BJ (cell line): ENCODE results near the gene ENPP5. TPM values are rescaled to one million over a fixed set of nuclear protein-coding genes. Genes with fewer than 3 reads are reported as not detected.
"Not testable (repeated sequence)": the region's sequence is repeated elsewhere in the genome, so short reads cannot be mapped to it uniquely, and the experiment has no call there.

ENCODE experiments used
- CTCF ChIA-PET: fragments of 350-600 bp; formaldehyde crosslinking; extraction: SDS; loops from one replicate; lab custom pipeline; 2021; ENCODE audit warnings: antibody characterized with exemption, inconsistent platforms; lab: Yijun Ruan, JAX
- POLR2A ChIA-PET: fragments of 300-600 bp; sonication (Branson Sonifier 250); formaldehyde crosslinking; extraction: SDS; loops from one replicate; lab custom pipeline; 2021; ENCODE audit warnings: antibody characterized with exemption; lab: Charles Lee
- DNase-seq: peaks from one replicate; pipeline ENCODE4 v3.0.0-alpha.2; 2011; ENCODE audit warnings: low read depth
- H3K27me3 ChIP-seq: 2 replicates; pipeline ENCODE4 v1.6.0; 2011; ENCODE audit warnings: low read length; ENCODE audit not compliant: control insufficient read depth, insufficient read depth
- H3K36me3 ChIP-seq: 2 replicates; pipeline ENCODE4 v1.5.1; 2011; ENCODE audit warnings: low read length; ENCODE audit not compliant: control insufficient read depth, insufficient read depth
- H3K4me3 ChIP-seq: 2 replicates; pipeline ENCODE4 v1.5.1; 2011; ENCODE audit warnings: low read depth, mild to moderate bottlenecking, control low read depth, low read length
- CTCF ChIP-seq: IDR thresholded peaks from 2 replicates; pipeline ENCODE4 v1.5.1; 2011; ENCODE audit warnings: low read depth, mild to moderate bottlenecking, control low read depth, inconsistent platforms, low read length, moderate library complexity; ENCODE audit not compliant: insufficient read depth
- polyA plus RNA-seq: library from polyadenylated mRNA; depleted of rRNA; stranded (reverse); fragments of >200 nt; gene quantifications from 2 replicates; pipeline ENCODE4 v1.2.3, GENCODE V29; 2011

ENPP5 gene
- polyA plus RNA-seq, 1 experiment: not detected

GRCh38 chr6:46129629-46130511, 40.9 kb downstream of the ENPP5 start, which contains the start of gene ENPP4:
Gene ENPP4, plus strand, starts transcription at chr6:46129989. Its CDS starts 9,595 bp downstream, at chr6:46139584.
- no peak for TF ChIP-seq CTCF
- CTCF ChIA-PET: no interaction called here
- POLR2A ChIA-PET: no interaction called here
- no peaks in the 10 kb centered on the region for H3K36me3 ChIP-seq
- peak within 1 kb of the TSS; percentile 33 for H3K4me3 ChIP-seq
- H3K27me3 ChIP-seq: no peaks in the 10 kb centered on the region
- DNase-seq: peak; percentile 27

DNA sequence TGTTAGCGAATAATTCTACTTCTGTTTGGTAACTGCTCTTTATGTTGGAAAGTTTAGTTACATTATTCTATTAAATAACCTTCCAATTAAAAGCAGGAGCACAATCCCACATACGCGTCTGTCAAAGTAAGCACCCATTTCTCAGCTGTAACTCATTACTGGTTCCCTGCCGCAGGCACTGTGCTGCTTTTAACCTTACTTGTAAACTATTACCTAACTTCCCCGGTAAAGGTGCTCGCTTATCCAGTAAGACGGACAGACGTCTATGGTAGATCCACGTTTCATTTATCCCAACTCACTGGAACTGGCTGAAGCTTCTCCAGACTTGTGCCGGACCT, 41.5 kb downstream of the ENPP5 start:
- ChIA-PET CTCF (no interaction called here), POLR2A (no interaction called here)
- H3K36me3 ChIP-seq: no peaks in the 10 kb centered on the region
- no peaks in the 10 kb centered on the region for H3K27me3 ChIP-seq
- DNase-seq: no peak
- H3K4me3 ChIP-seq: no peak overlapping the region
- no peak for TF ChIP-seq CTCF

GRCh38 chr6:46128476-46128875, 42.3 kb downstream of the ENPP5 start:
- no peak overlapping the region for H3K4me3 ChIP-seq
- H3K27me3 ChIP-seq: no peaks in the 10 kb centered on the region
- no peaks in the 10 kb centered on the region for H3K36me3 ChIP-seq
- TF ChIP-seq CTCF: no peak
- ChIA-PET CTCF (no interaction called here), POLR2A (no interaction called here)
- DNase-seq: no peak

DNA sequence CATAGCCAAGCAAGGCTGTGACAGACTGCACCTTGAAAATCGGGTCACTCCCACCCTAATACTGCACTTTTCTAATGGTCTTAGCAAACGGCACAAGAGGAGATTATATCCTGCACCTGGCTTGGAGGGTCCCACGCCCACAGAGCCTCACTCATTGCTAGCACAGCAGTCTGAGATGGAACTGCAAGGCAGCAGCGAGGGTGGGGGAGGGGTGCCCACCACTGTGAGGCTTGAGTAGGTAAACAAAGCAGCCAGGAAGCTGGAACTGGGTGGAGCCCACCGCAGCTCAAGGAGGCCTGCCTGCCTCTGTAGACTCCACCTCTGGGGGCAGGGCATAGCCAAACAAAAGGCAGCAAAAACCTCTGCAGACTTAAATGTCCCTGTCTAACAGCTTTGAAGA, 51.1 kb downstream of the ENPP5 start:
- H3K4me3 ChIP-seq, H3K27me3 ChIP-seq, DNase-seq, H3K36me3 ChIP-seq, CTCF ChIA-PET, POLR2A ChIA-PET: not testable (repeated sequence)

DNA sequence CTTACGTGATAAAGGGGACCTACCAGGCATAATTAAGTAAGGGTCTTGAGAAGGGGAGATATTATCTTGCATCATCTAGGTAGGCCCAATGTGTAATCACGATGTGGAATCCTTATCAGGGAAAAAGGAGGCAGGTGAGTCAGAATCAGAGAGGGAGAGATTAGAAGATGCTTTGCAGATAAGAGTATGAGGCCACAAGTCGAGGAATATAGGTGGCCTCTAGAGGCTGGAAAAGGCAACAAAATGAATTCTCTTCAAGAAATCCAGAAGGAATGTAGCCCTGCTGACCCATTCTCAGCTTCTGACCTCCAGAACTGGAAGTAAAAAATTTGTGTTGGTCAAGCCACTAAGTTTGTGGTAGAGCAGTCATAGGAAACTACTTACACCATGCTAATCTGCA, 51.9 kb downstream of the ENPP5 start:
- ChIA-PET POLR2A (no interaction called here), CTCF (no interaction called here)
- Histone ChIP-seq H3K4me3 (no peak overlapping the region), H3K27me3 (no peaks in the 10 kb centered on the region), H3K36me3 (no peaks in the 10 kb centered on the region)
- DNase-seq: no peak
- no peak for TF ChIP-seq CTCF

DNA sequence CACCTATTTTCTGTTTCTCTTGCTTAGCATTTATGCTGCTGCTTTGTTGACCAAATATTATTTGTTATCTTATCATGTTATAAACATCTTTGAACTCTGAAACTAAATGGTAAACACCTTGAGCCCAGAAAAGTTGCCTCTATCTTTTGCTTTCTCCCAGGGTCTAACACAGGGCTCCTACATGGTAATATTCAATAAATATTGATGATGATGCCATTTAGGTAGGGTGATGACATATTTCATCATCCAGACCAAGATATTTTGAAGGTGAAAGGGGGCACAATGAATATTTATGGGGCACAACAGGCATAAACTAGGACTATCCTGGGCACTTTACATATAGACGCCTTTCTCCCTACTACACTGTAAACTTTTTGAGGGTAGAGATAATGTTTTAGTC, 52.6 kb downstream of the ENPP5 start:
- ChIA-PET POLR2A (no interaction called here), CTCF (no interaction called here)
- Histone ChIP-seq H3K36me3 (no peaks in the 10 kb centered on the region), H3K27me3 (no peaks in the 10 kb centered on the region), H3K4me3 (no peak overlapping the region)
- TF ChIP-seq CTCF: no peak
- no peak for DNase-seq
